HG02763 (cell line): ENCODE data around the gene MAN1A2.

ENCODE experiments used
- ATAC-seq: cut with Tn5 transposase; IDR thresholded peaks from one replicate; pipeline ENCODE4 v1.9.1; 2021; ENCODE audit warnings: mild to moderate bottlenecking, moderate library complexity; ENCODE audit not compliant: unreplicated experiment

Gene MAN1A2

GRCh38 chr1:117573386-117574023 is 206.3 kb downstream of the MAN1A2 start:
- ATAC-seq = no peak

- no peak for ATAC-seq
Observed at GRCh38 chr1:117574161-117574835, 207.0 kb downstream of the MAN1A2 start.

GRCh38 chr1:117575586-117576225 is 208.5 kb downstream of the MAN1A2 start:
- no peak for ATAC-seq

DNA sequence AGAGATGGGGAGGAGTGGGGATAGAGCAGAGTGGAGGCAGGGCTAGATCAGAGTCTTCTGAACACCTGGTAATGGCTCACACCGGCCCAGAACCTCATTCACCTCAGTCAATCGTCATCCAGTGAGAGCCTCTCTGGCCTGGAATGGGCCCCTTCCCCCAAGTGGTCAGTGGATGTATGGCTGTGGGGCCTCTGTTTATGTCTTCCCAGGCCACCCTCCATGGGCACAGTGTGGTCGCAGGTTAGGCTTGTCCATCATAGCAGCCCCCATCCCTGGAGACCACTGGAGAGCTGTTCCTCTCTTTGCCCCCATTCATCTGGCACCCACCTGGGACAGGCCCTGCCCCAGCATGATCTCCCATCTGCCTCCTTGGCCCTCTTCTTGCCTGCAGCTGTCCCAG is 209.0 kb downstream of the MAN1A2 start:
- no peak for ATAC-seq

DNA sequence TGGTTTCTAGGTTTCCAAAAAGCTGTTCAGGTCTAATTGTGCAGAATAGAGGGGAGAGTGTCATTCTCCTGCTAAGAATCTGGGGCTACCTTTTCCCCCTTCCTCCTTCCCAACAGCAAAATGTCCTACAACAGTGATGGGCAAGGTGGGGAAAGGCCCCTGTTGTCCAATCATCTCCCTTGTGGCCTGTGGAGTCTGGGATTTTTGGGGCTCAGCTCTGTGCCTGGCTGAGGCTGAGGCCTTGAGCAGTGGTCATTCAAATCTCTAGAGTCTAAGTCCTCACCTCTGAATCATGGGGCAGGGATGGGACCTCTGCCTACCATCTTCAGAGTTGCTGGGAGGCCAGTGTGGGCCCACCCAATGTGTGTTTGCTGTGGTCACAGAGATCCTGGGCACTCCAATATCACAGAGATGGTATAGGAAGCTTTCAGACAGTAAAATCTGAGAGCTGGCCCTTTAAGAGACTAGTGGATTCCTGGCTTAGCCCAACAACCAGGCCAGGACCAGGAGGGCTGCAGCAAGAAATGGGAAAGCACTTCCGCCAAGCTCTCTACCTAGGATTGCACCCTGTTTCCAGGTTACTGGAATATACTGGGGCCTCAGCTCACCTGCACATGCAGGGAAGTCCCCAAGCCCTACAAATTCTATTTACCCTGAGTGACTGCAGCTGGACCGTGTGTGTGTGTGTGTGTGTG is 210.1 kb downstream of the MAN1A2 start:
- ATAC-seq = no peak

DNA sequence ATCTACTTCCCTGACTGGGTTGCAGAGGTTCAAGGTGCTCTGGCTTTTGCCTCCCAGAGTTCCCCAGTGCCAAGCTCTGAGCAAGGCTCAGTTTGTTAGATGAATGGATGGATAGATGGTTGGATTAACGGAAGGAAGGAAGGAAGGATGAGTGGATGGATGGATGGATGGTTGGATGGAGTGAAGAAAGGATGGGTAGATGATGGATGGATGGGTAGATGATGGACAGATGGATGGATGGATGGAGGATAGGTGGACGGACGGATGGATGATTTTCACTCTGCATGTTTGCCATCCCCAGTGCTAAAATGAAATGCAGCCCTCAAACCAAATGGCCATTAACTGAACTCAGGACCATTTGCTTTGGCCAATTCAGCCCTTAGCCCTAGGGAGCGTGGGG is 211.2 kb downstream of the MAN1A2 start:
- no peak for ATAC-seq
